Caco-2 (cell line): Measurements from ENCODE around the gene LSG1. TPM values are rescaled to one million over a fixed set of nuclear protein-coding genes. Genes with fewer than 3 reads are reported as not detected.

Experiments
- BruUV-seq: library from RNA; stranded (reverse); fragments of 400-500 nt; replicated peaks from 2 replicates; lab custom pipeline; 2021; lab: Mats Ljungman, UMichigan
- CTCF ChIA-PET: fragments of 300-600 bp; sonication (Branson Sonifier 250); formaldehyde crosslinking; loops from one replicate; lab custom pipeline; 2022; ENCODE audit warnings: antibody characterized with exemption; lab: Charles Lee
- POLR2A ChIA-PET: fragments of 300-600 bp; sonication (Branson Sonifier 250); formaldehyde crosslinking; loops from one replicate; lab custom pipeline; 2022; ENCODE audit warnings: antibody characterized with exemption; lab: Charles Lee
- DNase-seq, 2 experiments: peaks; one replicate each; pipeline versions ENCODE4 v3.0.0 to v3.0.0-alpha.2; 2020 to 2022
- H3K27me3 ChIP-seq: replicated peaks from 2 replicates; pipeline ENCODE4 v1.6.0; 2011; ENCODE audit warnings: low read length; ENCODE audit not compliant: control insufficient read depth, insufficient read depth
- H3K36me3 ChIP-seq: 2 replicates; pipeline ENCODE4 v1.5.1; 2011; ENCODE audit warnings: low read length; ENCODE audit not compliant: control insufficient read depth, insufficient read depth
- H3K4me1 ChIP-seq: fragments of 250-450 bp; sonication (Bioruptor Pico); 2 replicates; pipeline ENCODE4 v1.5.1; 2020; ENCODE audit warnings: mild to moderate bottlenecking
- H3K4me3 ChIP-seq: 2 replicates; pipeline ENCODE4 v1.5.1; 2011; ENCODE audit warnings: low read depth, mild to moderate bottlenecking, control low read depth, low read length
- H3K9me3 ChIP-seq: fragments of 250-450 bp; sonication (Bioruptor Pico); 2 replicates; pipeline ENCODE4 v1.5.1; 2020; ENCODE audit warnings: mild to moderate bottlenecking, moderate library complexity
- H3K27ac Mint-ChIP-seq: one replicate; pipeline ENCODE4 v1.8.0; 2022; ENCODE audit warnings: mixed read lengths; ENCODE audit not compliant: unreplicated experiment
- H3K27me3 Mint-ChIP-seq: one replicate; pipeline ENCODE4 v1.8.0; 2022; ENCODE audit warnings: mixed read lengths; ENCODE audit not compliant: insufficient read depth, unreplicated experiment
- H3K36me3 Mint-ChIP-seq: one replicate; pipeline ENCODE4 v1.8.0; 2022; ENCODE audit warnings: mild to moderate bottlenecking, mixed read lengths; ENCODE audit not compliant: insufficient read depth, unreplicated experiment
- H3K4me1 Mint-ChIP-seq: one replicate; pipeline ENCODE4 v1.8.0; 2022; ENCODE audit warnings: low read depth, mixed read lengths; ENCODE audit not compliant: unreplicated experiment
- H3K4me3 Mint-ChIP-seq: one replicate; pipeline ENCODE4 v1.8.0; 2022; ENCODE audit warnings: mild to moderate bottlenecking, moderate library complexity, mixed read lengths; ENCODE audit not compliant: unreplicated experiment
- H3K9me3 Mint-ChIP-seq: one replicate; pipeline ENCODE4 v1.8.0; 2022; ENCODE audit warnings: mixed read lengths; ENCODE audit not compliant: unreplicated experiment
- CTCF ChIP-seq, 2 experiments: fragments of 200-600 bp in 1 of 2; IDR thresholded peaks; 1 replicate in 1 of 2; 2 replicates in 1 of 2; pipeline versions ENCODE4 v1.5.1 to v1.8.0; 2011 to 2022; ENCODE audit warnings: antibody characterized with exemption in 1 of 2, control low read depth in 1 of 2, inconsistent platforms in 1 of 2, low read depth in 1 of 2, low read length in 1 of 2, mild to moderate bottlenecking in 1 of 2, moderate library complexity in 1 of 2; ENCODE audit not compliant: insufficient read depth in 1 of 2, severe bottlenecking in 1 of 2, unreplicated experiment in 1 of 2
- intact Hi-C: fragments of 100-400 bp; cut with micrococcal nuclease; formaldehyde crosslinking; loops from one replicate; pipeline ENCODE4 v1.10.0; 2022; ENCODE audit not compliant: unreplicated experiment
- total RNA-seq: library from RNA; stranded (reverse); gene quantifications from 2 replicates; pipeline ENCODE4 v1.2.3, GENCODE V29; 2022

LSG1 gene
- total RNA-seq, 1 experiment from 2014 or later: 48.0 TPM

- no peak overlapping the region for H3K27ac Mint-ChIP-seq
- peaks cover 7% of the 10 kb centered on the region for H3K4me1 Mint-ChIP-seq
- Histone ChIP-seq H3K27me3 (no peaks in the 10 kb centered on the region), H3K4me3 (no peak overlapping the region), H3K9me3 (no peaks in the 10 kb centered on the region), H3K4me1 (no peaks in the 10 kb centered on the region), H3K36me3 (no peaks in the 10 kb centered on the region; the same call in 1 of the 2 replicates)
- no peaks in the 10 kb centered on the region for H3K9me3 Mint-ChIP-seq
- ChIA-PET CTCF (no interaction called here), POLR2A (no interaction called here)
- no peak for DNase-seq
- H3K36me3 Mint-ChIP-seq: peaks cover 38% of the 10 kb centered on the region
- intact Hi-C loops: no loop called here
- no peak overlapping the region for H3K4me3 Mint-ChIP-seq
- no peaks in the 10 kb centered on the region for H3K27me3 Mint-ChIP-seq
- BruUV-seq: no TSS peak
- TF ChIP-seq CTCF (IDR thresholded peaks at IDR 0.05; ENCODE audit: insufficient read depth in 1 of 2, low read depth in 1 of 2, low read length in 1 of 2, severe bottlenecking in 1 of 2, unreplicated experiment in 1 of 2): no peak
These were observed 7.1 kb downstream of the LSG1 start for GRCh38 chr3:194664857-194665256.

- Mint-ChIP-seq H3K4me3 (no peak overlapping the region), H3K9me3 (no peaks in the 10 kb centered on the region), H3K36me3 (peaks cover 37% of the 10 kb centered on the region), H3K27ac (no peak overlapping the region), H3K4me1 (no peaks in the 10 kb centered on the region), H3K27me3 (no peaks in the 10 kb centered on the region)
- ChIA-PET POLR2A (no interaction called here), CTCF (no interaction called here)
- H3K4me3 ChIP-seq: no peak overlapping the region
- no TSS peak for BruUV-seq
- no peaks in the 10 kb centered on the region for H3K27me3 ChIP-seq
- H3K36me3 ChIP-seq: no peaks in the 10 kb centered on the region; the same call in 1 of the 2 replicates
- no peak for DNase-seq
- no peak for TF ChIP-seq CTCF (IDR thresholded peaks at IDR 0.05; ENCODE audit: insufficient read depth in 1 of 2, low read depth in 1 of 2, low read length in 1 of 2, severe bottlenecking in 1 of 2, unreplicated experiment in 1 of 2)
- no peaks in the 10 kb centered on the region for H3K9me3 ChIP-seq
- intact Hi-C loops: no loop called here
- H3K4me1 ChIP-seq: no peaks in the 10 kb centered on the region
These were observed 10.0 kb downstream of the LSG1 start for GRCh38 chr3:194661946-194662345.

GRCh38 chr3:194661374-194661773 lies 10.6 kb downstream of the LSG1 start:
- CTCF ChIA-PET: no interaction called here
- H3K9me3 Mint-ChIP-seq: no peaks in the 10 kb centered on the region
- Histone ChIP-seq H3K27me3 (no peaks in the 10 kb centered on the region), H3K4me1 (no peaks in the 10 kb centered on the region), H3K9me3 (no peaks in the 10 kb centered on the region), H3K4me3 (no peak overlapping the region), H3K36me3 (no peaks in the 10 kb centered on the region; the same call in 1 of the 2 replicates)
- no peak for TF ChIP-seq CTCF (IDR thresholded peaks at IDR 0.05; ENCODE audit: insufficient read depth in 1 of 2, low read depth in 1 of 2, low read length in 1 of 2, severe bottlenecking in 1 of 2, unreplicated experiment in 1 of 2)
- H3K4me3 Mint-ChIP-seq: no peak overlapping the region
- H3K27ac Mint-ChIP-seq: no peak overlapping the region
- no peak for DNase-seq
- H3K4me1 Mint-ChIP-seq: no peaks in the 10 kb centered on the region
- no peaks in the 10 kb centered on the region for H3K27me3 Mint-ChIP-seq
- POLR2A ChIA-PET: no interaction called here
- H3K36me3 Mint-ChIP-seq: peaks cover 41% of the 10 kb centered on the region
- intact Hi-C loops: no loop called here
- no TSS peak for BruUV-seq
